HG03108 (cell line): ENCODE data around the gene CFAP58.

Experiments used
- ATAC-seq: cut with Tn5 transposase; IDR thresholded peaks from one replicate; pipeline ENCODE4 v1.9.1; 2021; ENCODE audit warnings: moderate library complexity; ENCODE audit not compliant: unreplicated experiment

The CFAP58 gene, protein sequence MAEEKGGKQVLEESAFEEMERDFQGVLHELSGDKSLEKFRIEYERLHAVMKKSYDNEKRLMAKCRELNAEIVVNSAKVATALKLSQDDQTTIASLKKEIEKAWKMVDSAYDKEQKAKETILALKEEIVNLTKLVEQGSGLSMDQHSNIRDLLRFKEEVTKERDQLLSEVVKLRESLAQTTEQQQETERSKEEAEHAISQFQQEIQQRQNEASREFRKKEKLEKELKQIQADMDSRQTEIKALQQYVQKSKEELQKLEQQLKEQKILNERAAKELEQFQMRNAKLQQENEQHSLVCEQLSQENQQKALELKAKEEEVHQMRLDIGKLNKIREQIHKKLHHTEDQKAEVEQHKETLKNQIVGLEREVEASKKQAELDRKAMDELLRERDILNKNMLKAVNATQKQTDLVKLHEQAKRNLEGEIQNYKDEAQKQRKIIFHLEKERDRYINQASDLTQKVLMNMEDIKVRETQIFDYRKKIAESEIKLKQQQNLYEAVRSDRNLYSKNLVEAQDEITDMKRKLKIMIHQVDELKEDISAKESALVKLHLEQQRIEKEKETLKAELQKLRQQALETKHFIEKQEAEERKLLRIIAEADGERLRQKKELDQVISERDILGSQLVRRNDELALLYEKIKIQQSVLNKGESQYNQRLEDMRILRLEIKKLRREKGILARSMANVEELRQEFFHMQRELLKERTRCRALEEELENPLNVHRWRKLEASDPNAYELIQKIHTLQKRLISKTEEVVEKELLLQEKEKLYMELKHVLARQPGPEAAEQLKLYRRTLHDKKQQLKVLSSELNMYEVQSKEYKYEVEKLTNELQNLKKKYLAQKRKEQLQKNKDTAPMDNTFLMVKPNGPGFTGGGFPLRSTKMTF

DNA sequence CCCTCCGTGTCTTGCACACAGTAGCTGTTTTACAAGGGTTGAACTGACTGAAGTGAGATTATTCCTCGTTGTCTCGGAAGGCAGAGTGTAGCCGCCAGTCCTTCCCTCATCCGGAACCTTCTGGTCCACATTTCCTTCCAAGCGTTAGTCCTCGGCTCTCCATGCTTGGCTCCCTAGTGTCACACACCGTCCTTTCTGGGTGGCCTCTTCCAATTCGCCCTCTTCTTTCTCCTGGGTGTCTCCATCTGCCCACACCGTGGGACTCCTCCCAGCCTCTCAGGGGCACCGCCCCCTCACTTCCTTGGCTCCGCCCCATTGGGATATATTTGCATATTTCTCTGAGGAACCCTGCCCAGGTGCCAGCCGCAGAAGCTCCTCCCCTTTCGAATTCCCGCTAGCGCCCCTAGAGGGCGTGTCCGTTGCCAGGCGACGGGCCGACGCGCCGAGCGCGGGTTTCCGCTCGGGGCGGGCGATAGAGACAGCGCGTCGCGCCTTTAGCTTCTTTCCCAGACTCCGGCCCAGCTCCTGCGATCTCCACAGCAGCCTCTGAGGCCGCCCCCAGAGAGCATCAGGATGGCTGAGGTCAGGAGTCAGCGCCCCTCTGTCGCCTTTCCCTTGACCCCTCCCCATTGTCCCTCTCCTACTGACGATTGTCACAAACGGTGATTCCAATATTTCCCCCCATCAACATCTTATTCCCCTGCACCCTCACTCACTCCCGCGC is at the start of gene CFAP58:
TSS of gene CFAP58 (plus strand) at position 509 of the 724 bp plus-strand sequence. CDS start at position 574, 65 bp downstream.
- peak; percentile 58 for ATAC-seq

DNA sequence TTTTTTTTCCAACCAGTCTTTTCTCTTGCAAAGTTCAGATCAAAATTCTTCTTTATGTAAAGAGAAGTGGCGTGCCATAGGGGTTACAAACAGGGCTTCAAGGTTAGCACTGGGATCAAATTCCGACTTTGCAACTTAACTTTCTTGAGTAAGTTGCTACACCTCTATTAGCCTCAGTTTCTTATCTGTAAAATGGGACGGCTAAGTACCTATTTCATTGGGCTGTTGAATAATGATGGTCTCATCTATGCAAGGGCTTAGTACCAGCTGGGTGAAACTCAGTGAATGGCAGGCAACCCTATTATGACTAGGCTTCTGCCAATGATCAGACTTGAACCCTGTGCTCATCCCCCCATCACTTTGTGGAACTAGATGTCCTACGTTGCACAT is 49.3 kb upstream of the CFAP58 start:
- no peak for ATAC-seq

DNA sequence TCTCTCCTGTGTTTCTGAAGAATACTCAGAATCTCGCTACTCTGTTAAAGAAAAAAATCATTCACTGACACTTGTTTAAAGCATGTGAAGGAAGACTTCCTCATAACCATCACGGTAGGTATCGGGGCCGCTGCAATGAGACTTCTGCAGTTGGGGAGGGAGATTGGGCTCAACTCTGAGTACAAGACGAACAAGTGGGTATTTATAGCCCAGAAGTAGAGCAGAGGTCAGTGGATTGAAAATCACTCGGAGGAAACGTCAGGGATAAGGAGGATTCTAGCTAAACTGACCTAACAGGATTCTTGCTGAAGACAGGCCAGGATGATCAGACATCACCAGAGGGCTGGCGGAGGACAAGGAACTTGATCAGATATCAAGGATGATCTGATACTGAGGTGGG is 48.7 kb upstream of the CFAP58 start:
- no peak for ATAC-seq

DNA sequence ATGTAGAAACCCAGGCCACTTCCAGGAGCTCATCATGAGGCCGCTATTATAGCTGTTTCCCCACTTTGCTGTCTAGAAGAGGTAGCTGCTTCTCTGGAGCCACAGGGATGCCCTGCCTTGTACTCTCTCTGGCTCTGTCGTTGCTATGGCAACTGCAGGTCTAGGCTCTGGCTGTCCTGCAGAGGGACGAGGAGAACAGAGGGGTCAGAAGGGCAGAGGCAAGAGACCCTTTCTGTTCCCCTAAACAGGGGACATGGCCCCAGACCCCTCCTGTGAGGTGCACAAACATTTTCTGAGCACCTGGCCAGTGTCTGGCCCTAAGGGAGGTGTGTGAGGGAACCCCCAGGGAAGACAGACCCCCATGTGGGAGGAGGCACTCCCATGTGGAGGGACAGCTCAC is 46.7 kb upstream of the CFAP58 start:
- ATAC-seq, result no peak

DNA sequence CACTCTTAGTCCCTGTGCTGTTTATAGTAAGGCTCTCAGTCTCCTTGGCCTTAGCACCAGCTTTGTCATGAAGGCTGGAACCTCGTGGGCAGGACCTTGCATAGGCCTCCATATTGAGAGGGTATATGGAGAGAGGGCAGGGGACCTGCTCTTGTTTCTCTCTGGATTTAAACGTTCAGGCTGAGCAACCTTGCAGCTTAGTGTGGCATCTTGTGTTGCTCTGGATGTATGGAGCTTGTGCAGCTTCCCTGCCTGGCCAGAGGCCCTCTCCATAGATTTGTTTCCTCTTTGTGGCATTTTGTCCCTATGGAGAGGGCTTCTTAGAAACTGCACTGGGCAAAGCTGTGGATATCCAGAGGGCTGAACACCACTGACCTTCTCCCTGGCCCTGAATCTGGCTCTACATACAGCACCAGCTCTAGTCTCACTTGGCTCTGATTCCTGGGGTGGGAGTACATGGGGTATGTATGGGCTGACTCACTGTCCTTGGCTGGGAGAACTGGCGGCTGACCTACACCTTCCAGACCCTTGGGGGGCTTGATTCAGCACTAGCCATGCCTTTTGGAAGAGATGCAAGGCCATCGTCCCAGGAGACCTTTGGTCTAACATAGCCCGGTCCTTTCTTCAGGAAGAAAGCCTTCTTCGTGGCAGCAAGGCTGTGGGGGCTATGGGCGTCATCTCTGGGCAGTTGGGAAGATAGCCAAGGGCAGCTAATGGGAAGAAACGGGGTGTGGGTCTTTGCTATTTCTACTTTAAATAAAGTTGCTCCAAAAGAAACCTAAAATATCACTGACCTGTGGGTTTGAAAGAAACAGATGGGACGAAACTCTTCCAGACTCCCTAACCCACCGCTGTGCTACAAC is 45.8 kb upstream of the CFAP58 start:
- no peak for ATAC-seq

DNA sequence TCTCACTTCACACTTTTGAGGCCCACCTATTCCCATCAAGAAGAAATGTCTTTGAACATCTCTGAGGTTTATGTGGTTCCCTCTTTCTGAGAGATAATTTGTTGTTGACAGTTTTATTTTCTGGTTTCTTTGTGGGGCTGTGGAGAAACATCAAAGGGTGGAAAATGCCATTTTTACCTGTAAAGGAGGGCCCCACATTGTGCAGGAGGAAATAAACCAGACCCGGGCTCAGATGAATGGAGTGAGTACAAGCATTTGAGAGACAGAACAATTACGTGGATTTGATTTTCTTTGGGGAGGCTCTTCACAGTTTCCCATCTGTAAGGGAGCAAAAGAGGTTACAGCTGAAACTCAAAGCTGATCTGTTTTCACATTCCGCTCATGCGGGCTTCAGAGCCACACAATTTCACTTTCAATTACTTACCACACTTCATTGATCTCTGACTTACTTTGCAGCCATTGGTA is 45.2 kb upstream of the CFAP58 start:
- ATAC-seq, result peak; percentile 72

DNA sequence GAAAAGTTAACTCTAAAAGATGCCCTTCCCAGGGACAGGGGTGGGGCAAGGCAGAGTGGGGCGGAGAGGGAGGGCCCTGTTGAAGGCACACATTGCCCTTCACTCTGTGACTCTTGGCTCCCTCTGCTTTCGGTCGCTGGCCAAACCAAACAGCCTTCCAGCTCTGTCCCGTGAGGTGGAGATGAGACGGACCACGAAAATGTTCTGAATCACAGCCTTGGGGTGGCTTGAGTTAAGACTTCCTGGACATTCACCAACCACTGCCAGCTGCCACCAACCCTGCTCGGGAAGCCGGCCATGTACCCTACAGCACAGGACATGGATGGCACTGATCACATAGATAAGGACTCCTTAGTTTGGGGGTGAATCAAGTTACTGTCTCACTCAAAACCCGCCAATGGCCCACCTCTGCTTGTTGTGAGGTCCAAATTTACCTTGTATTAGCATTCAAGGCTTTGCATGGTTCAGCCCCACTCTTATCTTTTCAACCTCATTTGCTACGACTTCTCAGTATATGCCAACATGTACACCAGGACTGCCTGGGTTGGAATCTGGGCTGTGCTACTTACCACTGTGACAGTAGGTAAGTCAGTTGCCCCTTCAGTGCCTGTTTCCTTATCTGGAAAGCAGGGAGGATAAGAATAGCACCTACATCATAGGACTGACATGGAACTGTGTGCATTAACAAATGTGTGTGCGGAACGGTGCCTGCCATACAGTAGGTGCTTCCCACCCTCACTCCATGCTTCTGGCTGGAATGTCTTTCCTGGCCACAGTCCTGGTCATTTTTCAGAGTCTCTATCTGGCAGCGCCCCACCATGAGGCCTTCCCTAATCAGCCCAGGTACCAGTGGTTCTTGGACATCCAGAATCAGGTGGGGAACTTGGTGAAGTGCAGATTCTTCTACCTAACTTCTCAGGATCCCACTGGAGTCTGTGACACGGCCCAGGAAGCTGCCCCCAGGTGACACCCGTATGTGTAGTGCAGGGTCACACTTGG is 43.4 kb upstream of the CFAP58 start:
- no peak for ATAC-seq

DNA sequence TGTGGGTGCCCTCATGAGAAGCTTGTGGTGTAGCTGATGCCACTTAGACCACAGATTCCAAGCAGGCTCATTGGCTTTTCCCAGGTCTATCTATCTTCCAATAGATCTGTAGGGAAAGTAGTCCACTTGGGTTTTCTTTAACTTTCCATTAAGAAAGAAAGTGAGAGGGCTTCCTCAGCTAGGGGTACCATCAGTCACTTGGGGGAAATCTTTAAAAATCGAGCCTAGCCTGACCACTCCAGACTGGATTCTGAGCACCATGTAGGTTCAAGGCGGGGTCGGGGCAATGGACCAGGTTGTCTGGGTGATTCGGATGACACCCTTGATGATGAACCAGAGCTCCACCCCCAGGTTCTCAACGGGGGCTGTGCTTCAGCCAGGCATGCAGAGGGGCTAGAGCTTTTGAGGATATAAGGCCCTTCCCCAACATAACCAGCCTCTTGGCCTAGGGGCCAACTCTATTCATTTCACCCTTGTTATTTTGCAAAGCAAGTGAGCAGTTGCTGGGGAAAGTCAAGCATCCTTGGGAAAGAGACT is 42.4 kb upstream of the CFAP58 start:
- no peak for ATAC-seq

DNA sequence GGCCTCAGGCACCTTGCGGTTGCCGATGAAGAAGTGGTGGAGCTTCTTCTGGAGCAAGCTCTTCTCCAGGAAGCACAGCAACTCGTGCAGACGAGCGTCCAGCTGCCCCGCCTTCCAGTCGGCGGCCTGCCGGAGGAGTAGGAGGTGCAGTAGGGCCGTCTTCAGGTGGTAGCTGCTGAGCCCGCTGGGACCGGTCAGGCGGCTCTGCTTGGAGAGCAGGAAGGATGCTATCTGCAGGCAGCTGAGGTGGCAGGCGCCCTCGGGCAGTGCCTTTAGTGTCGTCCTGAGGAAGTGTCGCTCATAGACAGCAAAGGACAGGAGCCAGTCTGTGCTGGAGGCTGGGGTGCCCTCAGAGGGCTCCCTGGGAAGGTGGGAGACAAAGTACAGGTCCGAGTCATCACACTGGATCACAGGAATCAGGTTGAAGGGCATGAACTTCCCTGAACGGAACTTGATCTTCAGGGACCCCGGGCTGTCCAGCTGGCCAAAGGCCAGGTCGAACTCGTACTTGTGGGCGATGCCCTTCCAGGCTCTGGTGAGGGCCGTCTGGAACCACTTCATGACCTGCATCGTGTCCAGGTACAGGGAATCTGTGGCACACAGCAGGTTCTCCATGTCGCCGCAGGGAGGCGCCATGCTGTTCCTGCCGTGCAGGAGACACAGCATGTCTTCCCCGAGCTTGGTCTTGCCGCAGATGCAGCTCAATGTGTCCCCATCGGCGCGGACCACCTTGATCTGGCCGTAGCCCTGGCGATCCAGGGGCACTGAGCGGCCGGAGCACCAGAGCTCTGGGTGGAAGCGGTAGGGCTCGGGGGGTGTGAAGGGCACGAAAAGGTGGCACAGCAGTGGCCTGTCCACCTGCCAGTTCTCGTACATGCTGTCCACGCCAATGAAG is 38.8 kb upstream of the CFAP58 start:
- ATAC-seq, result no peak

DNA sequence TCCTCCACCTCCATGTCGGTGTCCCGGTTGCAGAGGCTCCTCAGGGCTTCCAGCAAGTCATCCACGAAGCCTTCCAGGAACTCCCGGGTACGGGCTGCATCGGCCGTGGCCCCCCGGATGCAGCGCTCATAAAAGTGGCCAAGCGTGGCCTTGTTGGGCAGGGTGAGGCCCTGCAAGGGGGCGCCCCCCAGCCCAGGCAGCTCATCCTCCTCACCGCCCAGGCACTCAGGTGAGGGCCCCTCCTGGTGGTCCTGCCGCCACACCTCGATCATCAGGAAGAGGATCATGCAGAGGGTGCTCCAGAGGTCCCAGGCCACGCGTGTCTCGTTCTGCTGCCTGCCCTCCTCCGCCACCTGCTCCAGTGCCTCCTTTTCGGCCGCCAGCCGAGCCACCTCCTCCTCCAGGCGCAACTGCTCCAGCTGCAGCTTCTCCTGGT is 38.1 kb upstream of the CFAP58 start:
- ATAC-seq, result no peak

DNA sequence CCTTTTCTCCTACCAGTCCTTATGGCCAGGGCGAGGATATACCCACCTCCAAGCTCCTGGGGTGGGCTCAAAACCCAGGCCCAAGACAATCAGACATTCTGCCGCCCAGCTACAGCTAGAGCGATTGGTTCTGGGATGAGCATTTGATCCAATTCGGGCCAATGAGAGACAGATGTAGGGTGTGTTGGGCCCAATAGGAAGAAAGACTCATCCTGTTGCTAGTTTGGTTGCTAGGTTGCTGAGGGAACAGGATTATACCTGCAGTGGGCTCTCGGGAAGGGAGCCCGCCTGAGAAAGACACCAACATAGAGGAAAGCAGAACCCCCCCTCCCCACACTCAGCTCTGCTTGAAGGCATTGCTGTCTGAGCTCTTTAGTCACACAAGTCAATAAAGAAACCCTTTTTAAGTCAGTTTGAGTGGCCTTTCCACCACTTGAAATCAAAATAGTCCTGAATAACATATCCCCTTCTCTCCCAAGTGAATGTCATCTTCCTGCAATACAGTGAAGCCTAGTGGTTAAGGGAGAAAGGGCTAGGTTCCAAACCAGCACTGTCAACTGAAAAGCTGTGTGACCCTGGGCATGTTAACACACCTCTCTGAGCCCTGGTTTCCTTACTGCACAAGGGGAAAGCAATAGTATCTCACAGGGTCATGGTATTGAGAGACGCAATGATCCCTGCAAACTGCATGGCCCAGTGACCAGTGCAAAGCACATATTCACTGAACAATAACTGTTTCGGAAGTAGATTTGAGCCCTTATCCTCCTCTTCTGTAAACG is 37.1 kb upstream of the CFAP58 start:
- no peak for ATAC-seq

DNA sequence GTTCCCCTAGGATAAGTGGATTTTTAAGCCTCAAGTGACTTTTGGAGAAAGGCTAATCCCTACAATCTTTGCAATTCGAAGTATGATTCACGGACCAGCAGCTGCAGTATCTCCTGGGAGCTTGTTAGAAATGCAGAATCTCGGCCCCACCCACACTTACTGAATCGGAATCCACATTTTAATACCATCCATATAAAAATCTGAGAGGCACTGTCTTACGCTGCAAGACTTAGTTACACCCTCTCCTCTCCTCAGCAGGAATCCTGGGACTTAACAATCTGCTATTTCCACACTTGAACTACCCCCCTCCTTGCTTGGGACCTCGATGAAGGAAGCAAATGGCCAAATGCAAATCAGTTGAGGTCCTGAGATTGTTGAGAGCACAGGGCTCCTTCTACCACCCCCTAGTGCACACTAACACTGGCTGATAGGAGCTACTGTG is 36.3 kb upstream of the CFAP58 start:
- ATAC-seq, result no peak

DNA sequence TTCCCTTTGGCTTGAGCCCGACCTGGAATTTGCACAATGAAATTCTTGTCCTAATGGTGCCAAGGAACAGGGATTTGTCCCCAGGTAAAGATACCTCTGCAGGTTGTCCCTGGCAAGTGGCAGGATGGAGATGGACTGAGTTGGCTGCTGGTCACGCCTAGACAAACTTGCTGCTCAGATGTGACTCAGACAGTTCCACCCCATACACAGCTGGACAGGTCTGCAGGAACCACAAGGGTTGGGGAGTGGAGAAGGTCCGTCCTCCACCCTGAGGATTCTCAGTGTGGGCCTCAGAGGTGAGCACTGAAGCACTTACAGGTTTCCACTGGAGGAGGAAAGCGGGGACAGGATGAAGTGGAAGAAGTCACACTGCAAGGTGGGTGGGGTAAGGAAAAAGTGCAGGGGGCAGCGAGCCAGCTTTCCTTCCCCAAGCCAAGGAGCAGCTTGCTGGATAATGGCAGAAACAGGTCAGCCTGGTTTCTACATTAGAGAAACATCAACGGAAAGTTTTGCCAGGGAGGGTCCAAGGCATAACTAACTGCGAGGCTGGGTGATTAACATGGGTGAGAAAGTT is 35.8 kb upstream of the CFAP58 start:
- no peak for ATAC-seq

DNA sequence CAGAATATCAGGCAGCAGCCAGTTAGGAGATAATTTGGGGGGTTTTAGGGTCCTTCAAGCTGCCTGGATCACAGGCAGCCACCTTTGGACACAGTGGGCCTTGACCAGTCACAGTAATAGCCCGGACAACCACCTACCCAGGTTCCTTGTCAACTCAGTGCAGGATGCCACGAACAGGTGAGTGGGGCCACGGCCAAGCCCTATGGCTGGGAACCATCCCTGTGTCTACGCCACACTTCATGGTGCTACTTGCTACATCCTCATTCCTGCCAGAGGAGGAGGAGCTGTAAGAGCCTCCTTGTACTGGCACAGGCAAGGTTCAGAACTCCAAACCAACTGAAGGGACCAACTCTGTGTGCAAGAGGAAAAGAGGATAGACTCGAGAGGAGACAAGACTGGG is 35.3 kb upstream of the CFAP58 start:
- ATAC-seq, result no peak

DNA sequence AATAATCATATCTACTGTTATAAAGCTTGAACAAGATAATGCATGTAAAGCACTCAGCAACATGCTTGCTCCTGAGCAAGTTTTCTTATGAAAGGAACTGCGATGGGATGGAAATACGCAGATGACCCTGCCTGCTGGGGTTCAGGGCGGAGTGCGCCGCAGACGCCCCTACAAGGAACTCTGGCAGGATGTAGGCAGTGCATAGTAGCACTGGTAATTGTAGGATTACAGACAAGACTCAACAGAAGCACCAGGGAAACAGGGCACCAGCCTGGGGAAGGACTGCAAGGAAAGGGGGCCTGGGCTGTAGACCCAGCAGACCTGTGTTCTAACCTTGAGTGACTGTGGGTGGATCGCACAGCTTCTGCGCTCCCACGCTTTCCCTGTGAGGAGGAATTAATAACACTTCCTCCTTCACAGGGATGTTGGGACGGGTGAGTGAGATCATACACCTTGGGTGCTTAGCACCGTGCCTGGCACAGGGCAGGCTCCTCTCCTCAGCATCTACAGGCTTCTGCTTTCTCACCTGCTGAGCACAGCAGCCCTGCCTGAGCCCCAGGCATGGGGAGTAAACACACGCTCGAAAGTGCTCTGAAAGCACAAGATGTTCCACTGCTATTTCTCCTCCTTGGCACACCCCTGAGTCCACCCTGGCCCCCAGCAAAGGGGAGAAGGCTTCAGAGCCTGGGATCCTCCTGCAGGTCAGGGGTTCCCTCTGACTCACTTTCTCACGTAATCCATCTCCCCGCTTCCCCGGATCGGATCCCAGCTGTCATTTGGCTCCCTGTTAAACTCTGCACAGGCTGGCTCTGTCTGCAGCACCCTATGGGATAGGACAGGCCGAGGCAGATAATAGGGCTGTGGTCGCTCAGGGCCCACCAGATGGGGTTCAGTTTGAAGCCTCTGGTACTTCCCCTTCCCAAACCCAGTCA is 34.6 kb upstream of the CFAP58 start:
- no peak for ATAC-seq

DNA sequence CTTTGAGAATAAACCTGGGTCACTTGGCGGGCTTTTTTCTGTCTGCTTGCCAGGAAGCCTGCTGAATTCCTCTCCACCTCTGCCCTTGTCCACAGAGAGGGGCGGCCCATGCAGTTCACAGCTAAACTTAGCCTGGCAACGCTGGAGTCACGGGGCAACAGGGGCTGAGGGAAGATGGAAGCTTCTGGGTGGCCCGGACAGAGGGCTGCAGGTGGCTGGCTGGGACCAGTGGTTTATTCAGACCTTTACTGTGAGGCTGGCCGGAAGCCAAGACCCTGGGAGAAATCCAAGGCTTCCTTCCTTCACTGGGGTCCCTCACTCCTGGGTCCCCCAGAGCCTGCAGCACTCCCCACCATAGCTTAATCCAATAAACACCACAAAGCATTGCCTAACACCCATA is 32.4 kb upstream of the CFAP58 start:
- ATAC-seq, result no peak
